Adrenal gland (tissue), 5 donors: ENCODE results near the gene FIP1L1.

Experiments
- CTCF ChIP-seq, 6 experiments: fragments of 450-650 bp in 4 of 6; fragments of 200-600 bp in 2 of 6; sonication (generic) in 1 of 6; IDR thresholded peaks; 1 replicate in 5 of 6; 2 replicates in 1 of 6; pipeline versions ENCODE4 v1.5.1 to v1.8.0; 2016 to 2021; ENCODE audit warnings: antibody characterized with exemption in 6 of 6, mild to moderate bottlenecking in 2 of 6, moderate library complexity in 1 of 6
- POLR2A ChIP-seq, 2 donors: fragments of 450-650 bp; IDR thresholded peaks; one replicate each; pipeline ENCODE4 v1.6.1; 2017; ENCODE audit warnings: antibody characterized with exemption in 2 of 2, mild to moderate bottlenecking in 2 of 2, moderate library complexity in 1 of 2
- donor health status: DM: no; HTN: no; CAD: no.

- TF ChIP-seq POLR2A (IDR thresholded peaks at IDR 0.05): no peak
- TF ChIP-seq CTCF (IDR thresholded peaks at IDR 0.05): no peak
Observed at GRCh38 chr4:53507671-53508286, 130.3 kb downstream of the FIP1L1 start.
